Natural killer cell (primary cell): ENCODE measurements around the gene C13orf42. TPM values are rescaled to one million over a fixed set of nuclear protein-coding genes. Genes with fewer than 3 reads are reported as not detected.

Experiments
- ATAC-seq, 3 donors: fragments of 150-1000 bp in 2 of 3; fragments of 200-7000 bp in 1 of 3; cut with Tn5 transposase; 1 replicate in 1 of 3; 2 replicates in 2 of 3; pipeline ENCODE4 v1.10.0; 2021; ENCODE audit warnings: mild to moderate bottlenecking in 2 of 3, moderate library complexity in 2 of 3
- DNase-seq, 2 donors: peaks; one replicate each; pipeline versions ENCODE4 v3.0.0 to v3.0.0-alpha.2; 2013 to 2021; ENCODE audit warnings: mixed read lengths in 1 of 2
- H3K27ac ChIP-seq: one replicate; pipeline ENCODE4 v1.5.1; 2013; ENCODE audit warnings: mild to moderate bottlenecking, low read length
- H3K27me3 ChIP-seq: one replicate; pipeline ENCODE4 v1.6.1; 2013; ENCODE audit warnings: low read length; ENCODE audit not compliant: control insufficient read depth, insufficient read depth
- H3K36me3 ChIP-seq: one replicate; pipeline ENCODE4 v1.6.1; 2013; ENCODE audit warnings: low read length; ENCODE audit not compliant: control insufficient read depth, insufficient read depth
- H3K4me1 ChIP-seq: one replicate; pipeline ENCODE4 v1.6.1; 2013; ENCODE audit warnings: low read length; ENCODE audit not compliant: control insufficient read depth, insufficient read depth
- H3K4me3 ChIP-seq: one replicate; pipeline ENCODE4 v1.5.1; 2013; ENCODE audit warnings: low read length
- H3K9me3 ChIP-seq: one replicate; pipeline ENCODE4 v1.6.1; 2013; ENCODE audit warnings: low read length; ENCODE audit not compliant: control insufficient read depth, insufficient read depth
- H3K27ac Mint-ChIP-seq, 2 donors: one replicate each; pipeline ENCODE4 v1.8.0; 2022; ENCODE audit warnings: mild to moderate bottlenecking in 2 of 2, mixed read lengths in 2 of 2, moderate library complexity in 1 of 2
- H3K27me3 Mint-ChIP-seq, 2 donors: one replicate each; pipeline ENCODE4 v1.8.0; 2022; ENCODE audit warnings: low read depth in 2 of 2, mixed read lengths in 2 of 2
- H3K36me3 Mint-ChIP-seq: one replicate; pipeline ENCODE4 v1.8.0; 2022; ENCODE audit warnings: mixed read lengths
- H3K4me1 Mint-ChIP-seq, 2 donors: one replicate each; pipeline ENCODE4 v1.8.0; 2022; ENCODE audit warnings: mixed read lengths in 2 of 2
- H3K4me3 Mint-ChIP-seq: one replicate; pipeline ENCODE4 v1.8.0; 2022; ENCODE audit warnings: mild to moderate bottlenecking, moderate library complexity, mixed read lengths
- H3K9me3 Mint-ChIP-seq, 2 donors: one replicate each; pipeline ENCODE4 v1.8.0; 2022; ENCODE audit warnings: mixed read lengths in 2 of 2
- CTCF ChIP-seq: fragments of 200-600 bp; IDR thresholded peaks from one replicate; pipeline ENCODE4 v1.8.0; 2022; ENCODE audit warnings: antibody characterized with exemption
- WGBS: methylation state at CpG from one replicate; pipeline ENCODE4 v1.1.7; 2013; ENCODE audit warnings: missing lambda C conversion rate; ENCODE audit not compliant: insufficient coverage; 5-methylcytosine and 5-hydroxymethylcytosine counted together
- intact Hi-C: fragments of 100-400 bp; cut with micrococcal nuclease; formaldehyde crosslinking; loops from one replicate; pipeline ENCODE4 v1.14.2; 2022
- total RNA-seq, 4 donors: library from RNA; stranded (reverse); fragments of 120-200 nt in 1 of 4; gene quantifications; one replicate each; pipeline versions ENCODE4 v1.2.3 to v1.2.4, GENCODE V29; 2013 to 2022

The C13orf42 gene
- total RNA-seq, 3 donors from 2014 or later (not counting 1 experiment from before 2014, with no cell fraction given): not detected

GRCh38 chr13:51136276-51136980, 25.4 kb upstream of the C13orf42 start:
- Mint-ChIP-seq H3K36me3 (no peaks in the 10 kb centered on the region), H3K27ac (no peak overlapping the region), H3K9me3 (no peaks in the 10 kb centered on the region), H3K4me3 (no peak overlapping the region), H3K4me1 (peaks cover 0 to 5% of the 10 kb centered on the region in 2 donors), H3K27me3 (peaks cover 0 to 11% of the 10 kb centered on the region in 2 donors)
- 92% methylated on average over 10 of the region's 10 CpGs for WGBS
- TF ChIP-seq CTCF: no peak
- DNase-seq: no peak
- H3K9me3 ChIP-seq: no peaks in the 10 kb centered on the region
- H3K27ac ChIP-seq: no peak overlapping the region
- no peaks in the 10 kb centered on the region for H3K36me3 ChIP-seq
- H3K4me3 ChIP-seq: no peak overlapping the region
- ATAC-seq: no peak
- intact Hi-C loops: no loop called here
- no peaks in the 10 kb centered on the region for H3K27me3 ChIP-seq
- H3K4me1 ChIP-seq: no peaks in the 10 kb centered on the region

- intact Hi-C loops: no loop called here
- WGBS: 81% methylated on average over 8 of the region's 8 CpGs
Observed at GRCh38 chr13:51134763-51135365, 23.8 kb upstream of the C13orf42 start.

DNA sequence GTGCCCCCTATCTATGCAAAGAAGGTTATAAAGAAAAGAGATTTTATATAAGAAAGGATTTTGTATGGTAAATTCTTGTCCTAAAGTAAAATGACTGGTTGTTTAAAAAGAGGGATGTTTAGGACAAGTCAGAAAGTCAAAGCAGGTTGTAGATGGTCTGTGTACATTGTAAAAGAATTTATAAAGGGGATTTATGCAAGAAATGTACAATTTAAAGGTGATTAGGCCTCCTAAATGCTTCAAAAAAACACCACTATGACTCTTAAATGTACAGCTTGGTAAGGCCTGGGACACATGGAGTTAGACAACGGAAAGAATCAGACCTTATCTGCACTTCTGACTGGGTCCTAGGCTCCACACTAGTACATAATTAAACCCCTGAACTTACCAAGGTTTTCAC, 19.3 kb upstream of the C13orf42 start:
- intact Hi-C loops: no loop called here
- no peaks in the 10 kb centered on the region for H3K27me3 ChIP-seq
- H3K27ac Mint-ChIP-seq: no peak overlapping the region
- H3K9me3 ChIP-seq: no peaks in the 10 kb centered on the region
- H3K36me3 ChIP-seq: no peaks in the 10 kb centered on the region
- no peak for ATAC-seq
- 92% methylated on average over 1 of the region's 1 CpG for WGBS
- no peak for TF ChIP-seq CTCF
- no peak overlapping the region for H3K27ac ChIP-seq
- no peaks in the 10 kb centered on the region for H3K4me1 ChIP-seq
- H3K36me3 Mint-ChIP-seq: no peaks in the 10 kb centered on the region
- peaks cover 4 to 10% of the 10 kb centered on the region in 2 donors for H3K4me1 Mint-ChIP-seq
- DNase-seq: no peak
- no peaks in the 10 kb centered on the region for H3K9me3 Mint-ChIP-seq
- no peak overlapping the region for H3K4me3 Mint-ChIP-seq
- no peak overlapping the region for H3K4me3 ChIP-seq
- H3K27me3 Mint-ChIP-seq: peaks cover 0 to 7% of the 10 kb centered on the region in 2 donors

More at GRCh38 chr13:51134763-51135365, 23.8 kb upstream of the C13orf42 start:
- no peaks in the 10 kb centered on the region for H3K9me3 ChIP-seq
- no peaks in the 10 kb centered on the region for H3K27me3 ChIP-seq
- TF ChIP-seq CTCF: no peak
- no peaks in the 10 kb centered on the region for H3K4me1 ChIP-seq
- Mint-ChIP-seq H3K4me1 (peaks cover 0 to 5% of the 10 kb centered on the region in 2 donors), H3K27me3 (peaks cover 0 to 11% of the 10 kb centered on the region in 2 donors), H3K27ac (no peak overlapping the region), H3K9me3 (no peaks in the 10 kb centered on the region), H3K36me3 (no peaks in the 10 kb centered on the region), H3K4me3 (no peak overlapping the region)
- H3K27ac ChIP-seq: no peak overlapping the region
- ATAC-seq (no peak), DNase-seq (no peak)
- H3K36me3 ChIP-seq: no peaks in the 10 kb centered on the region
- no peak overlapping the region for H3K4me3 ChIP-seq
